OCI-LY1 (cell line): ENCODE data around the gene JMJD1C.

Source experiments
- CTCF ChIP-seq: fragments of 200-600 bp; sonication (generic), shearing (Covaris generic); IDR thresholded peaks from 2 replicates; pipeline ENCODE4 v1.5.1; 2017; ENCODE audit warnings: mild to moderate bottlenecking, antibody characterized with exemption, low read length, moderate library complexity, mixed read lengths
- EZH2 ChIP-seq: fragments of 200-600 bp; sonication (generic), shearing (Covaris generic); IDR thresholded peaks from 2 replicates; pipeline ENCODE4 v1.8.0; 2017; ENCODE audit warnings: borderline replicate concordance, mixed run types, mild to moderate bottlenecking, antibody characterized with exemption, low read length, moderate library complexity, mixed read lengths

DNA sequence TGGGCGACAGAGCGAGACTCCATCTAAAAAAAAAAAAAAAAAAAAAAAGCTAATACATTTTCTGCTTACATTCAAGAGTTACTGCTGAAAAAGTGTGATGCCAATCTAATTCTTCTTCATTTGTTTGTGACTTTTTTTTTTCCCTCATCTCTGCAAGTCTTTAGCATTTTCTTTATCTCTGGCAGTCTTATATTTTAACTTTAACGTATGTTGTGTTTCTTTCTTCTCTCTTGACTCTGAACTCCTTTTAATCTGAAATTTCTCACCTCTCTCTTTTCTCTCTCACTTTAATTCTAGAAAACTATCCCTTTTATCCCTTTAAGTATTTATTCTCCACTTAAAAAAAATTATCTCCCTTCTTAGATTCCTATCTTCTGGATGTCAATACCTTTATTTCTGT, 146.5 kb downstream of the JMJD1C start:
- TF ChIP-seq CTCF (no peak), EZH2 (no peak)
